ENCODE measurements around the gene CEP164. TPM values are rescaled to one million over a fixed set of nuclear protein-coding genes. Genes with fewer than 3 reads are reported as not detected.
A peak's percentile ranks its signal among the peaks of the same experiment; 100 is the strongest.

The CEP164 gene
- total RNA-seq, 1 experiment from 2014 or later, result 22.2 TPM

GRCh38 chr11:117313828-117314768 is 13.6 kb upstream of the CEP164 start:
- Histone ChIP-seq H2AFZ (ENCODE audit: low read depth, low read length, poor library complexity, severe bottlenecking) (no peak overlapping the region), H3K9ac (ENCODE audit: low read length) (no peak overlapping the region), H3K9me3 (ENCODE audit: control insufficient read depth in 1 of 2, insufficient read depth in 1 of 2, low read depth in 1 of 2, low read length in 2 of 2) (no peaks in the 10 kb centered on the region), H3K27ac (ENCODE audit: low read depth, low read length) (no peak overlapping the region), H4K20me1 (ENCODE audit: insufficient read depth) (no peaks in the 10 kb centered on the region), H3K36me3 (ENCODE audit: control insufficient read depth in 1 of 2, insufficient read depth in 2 of 2, low read length in 2 of 2) (no peaks in the 10 kb centered on the region), H3K9me2 (ENCODE audit: insufficient read depth) (no peaks in the 10 kb centered on the region), H3K4me1 (ENCODE audit: control insufficient read depth in 1 of 2, insufficient read depth in 2 of 2, low read length in 2 of 2) (peaks cover 7 to 16% of the 10 kb centered on the region in 2 experiments; a peak in 3 of 4 replicates), H3K79me2 (ENCODE audit: insufficient read depth, low read length) (no peaks in the 10 kb centered on the region), H3K4me3 (replicated peaks in 1 of 2; ENCODE audit: low read depth in 1 of 2, low read length in 2 of 2) (no peak overlapping the region), H3K27me3 (ENCODE audit: insufficient read depth, low read length) (no peaks in the 10 kb centered on the region), H3K4me2 (ENCODE audit: low read length) (no peak overlapping the region)
- ChIA-PET POLR2A (no interaction called here), CTCF (no interaction called here), RAD21 (ENCODE audit: low non-redundant PET in 1 of 2, low total read pairs in 2 of 2, uncharacterized antibody in 2 of 2, unreplicated experiment in 2 of 2) (no interaction called here)
- ATAC-seq, result no peak
- intact Hi-C loops (cut with micrococcal nuclease), result no loop called here
- TSS peak; percentile 35 for BruUV-seq (replicated peaks)
- TF ChIP-seq JUND (IDR thresholded peaks at IDR 0.05) (no peak), FOSL1 (IDR thresholded peaks at IDR 0.05; ENCODE audit: low read depth) (no peak), ZFX (IDR thresholded peaks at IDR 0.05) (no peak), ZNF274 (IDR thresholded peaks at IDR 0.05; ENCODE audit: low read depth, low read length) (no peak), RAD21 (IDR thresholded peaks at IDR 0.05; ENCODE audit: low read depth) (no peak), SRF (IDR thresholded peaks at IDR 0.05; ENCODE audit: low read depth) (no peak), ATF3 (IDR thresholded peaks at IDR 0.05) (no peak), ZBTB33 (IDR thresholded peaks at IDR 0.05; ENCODE audit: extremely low read depth, insufficient replicate concordance, low read length) (no peak), ELF1 (IDR thresholded peaks at IDR 0.05; ENCODE audit: borderline replicate concordance, low read depth) (no peak), REST (IDR thresholded peaks at IDR 0.05; ENCODE audit: low read depth) (no peak), SP1 (IDR thresholded peaks at IDR 0.05; ENCODE audit: low read depth) (no peak), MAX (IDR thresholded peaks at IDR 0.05) (no peak), SIN3A (IDR thresholded peaks at IDR 0.05; ENCODE audit: low read depth) (no peak), YY1 (IDR thresholded peaks at IDR 0.05; ENCODE audit: extremely low read depth, insufficient replicate concordance, low read depth, low read length) (no peak)
- DNase-seq (ENCODE audit: low read depth, low spot score), result no peak
